Measurements from ENCODE around the gene UPK1B.

Gene UPK1B

DNA sequence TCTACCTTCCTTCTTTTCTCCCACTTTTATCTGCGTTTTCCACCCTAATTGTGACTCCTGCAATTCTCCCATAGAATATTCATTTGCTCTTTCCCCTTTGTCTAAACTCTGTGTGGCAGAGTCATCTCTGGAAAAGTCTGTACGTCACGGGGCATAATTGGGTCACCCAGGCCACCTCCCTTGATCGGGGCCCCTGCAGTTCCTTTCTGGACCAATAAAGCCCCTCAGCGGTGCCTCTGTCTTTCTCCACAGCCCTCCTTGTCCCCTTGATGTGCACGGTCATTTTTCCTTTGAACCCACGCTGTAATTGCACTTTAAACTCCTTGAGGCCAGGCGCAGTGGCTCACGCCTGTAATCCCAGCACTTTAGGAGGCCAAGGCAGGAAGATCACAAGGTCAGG lies 10.7 kb downstream of the UPK1B start:
- no peak overlapping the region for H3K27ac ChIP-seq

DNA sequence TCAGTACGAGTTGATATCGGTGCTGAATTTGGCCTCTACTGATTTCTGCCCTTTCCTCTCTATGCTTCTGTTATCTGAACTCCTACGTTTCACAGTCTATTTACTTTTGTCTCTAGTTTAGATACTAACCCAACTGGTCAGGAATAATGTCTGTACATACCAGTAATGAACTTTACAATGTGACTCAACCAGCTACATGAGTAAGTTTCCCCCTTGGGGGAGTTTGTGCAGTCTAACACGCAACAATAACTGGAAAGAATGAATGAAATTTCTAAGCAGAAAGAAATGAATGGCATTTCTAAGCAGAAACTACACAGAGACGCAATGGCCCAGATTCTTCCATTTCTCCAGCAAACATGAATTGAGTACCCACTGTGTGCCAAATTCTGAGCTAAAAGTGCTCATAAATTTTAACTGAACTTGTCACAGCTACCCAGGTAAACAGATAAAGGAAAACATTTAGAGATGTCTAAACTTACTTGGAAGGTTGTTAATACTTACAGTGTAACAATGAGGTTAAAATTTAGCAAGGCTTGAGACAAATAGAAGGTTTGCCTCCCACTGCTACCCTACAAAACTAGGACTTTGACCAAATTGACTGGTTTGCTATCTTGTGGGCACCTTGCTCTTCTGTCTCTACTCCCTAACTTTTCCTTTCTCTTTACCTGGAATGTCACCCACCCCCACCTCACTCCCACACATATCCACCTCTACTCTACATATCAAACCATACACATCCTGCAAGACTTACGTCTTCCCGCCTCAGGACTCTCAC lies 11.6 kb downstream of the UPK1B start:
- no peaks in the 10 kb centered on the region for H3K36me3 ChIP-seq
- no peak overlapping the region for H3K4me3 ChIP-seq (ENCODE audit: low read depth, low read length)
- no peak for DNase-seq
- TF ChIP-seq, protein P1, sequence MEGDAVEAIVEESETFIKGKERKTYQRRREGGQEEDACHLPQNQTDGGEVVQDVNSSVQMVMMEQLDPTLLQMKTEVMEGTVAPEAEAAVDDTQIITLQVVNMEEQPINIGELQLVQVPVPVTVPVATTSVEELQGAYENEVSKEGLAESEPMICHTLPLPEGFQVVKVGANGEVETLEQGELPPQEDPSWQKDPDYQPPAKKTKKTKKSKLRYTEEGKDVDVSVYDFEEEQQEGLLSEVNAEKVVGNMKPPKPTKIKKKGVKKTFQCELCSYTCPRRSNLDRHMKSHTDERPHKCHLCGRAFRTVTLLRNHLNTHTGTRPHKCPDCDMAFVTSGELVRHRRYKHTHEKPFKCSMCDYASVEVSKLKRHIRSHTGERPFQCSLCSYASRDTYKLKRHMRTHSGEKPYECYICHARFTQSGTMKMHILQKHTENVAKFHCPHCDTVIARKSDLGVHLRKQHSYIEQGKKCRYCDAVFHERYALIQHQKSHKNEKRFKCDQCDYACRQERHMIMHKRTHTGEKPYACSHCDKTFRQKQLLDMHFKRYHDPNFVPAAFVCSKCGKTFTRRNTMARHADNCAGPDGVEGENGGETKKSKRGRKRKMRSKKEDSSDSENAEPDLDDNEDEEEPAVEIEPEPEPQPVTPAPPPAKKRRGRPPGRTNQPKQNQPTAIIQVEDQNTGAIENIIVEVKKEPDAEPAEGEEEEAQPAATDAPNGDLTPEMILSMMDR (IDR thresholded peaks at IDR 0.05; ENCODE audit: low read depth, low read length) = no peak
- no peak overlapping the region for H3K27ac ChIP-seq
- H3K9me3 ChIP-seq (ENCODE audit: severe bottlenecking) = no peaks in the 10 kb centered on the region
- peaks cover 3% of the 10 kb centered on the region for H3K27me3 ChIP-seq (ENCODE audit: insufficient read depth, low read depth, severe bottlenecking)

More for the DNA sequence above, 10.7 kb downstream of the UPK1B start:
- TF ChIP-seq, protein P1 (IDR thresholded peaks at IDR 0.05; ENCODE audit: low read depth, low read length) = no peak
- Histone ChIP-seq H3K36me3 (no peaks in the 10 kb centered on the region), H3K4me3 (ENCODE audit: low read depth, low read length) (no peak overlapping the region), H3K27me3 (ENCODE audit: insufficient read depth, low read depth, severe bottlenecking) (peaks cover 3% of the 10 kb centered on the region), H3K9me3 (ENCODE audit: severe bottlenecking) (no peaks in the 10 kb centered on the region)
- DNase-seq = no peak

DNA sequence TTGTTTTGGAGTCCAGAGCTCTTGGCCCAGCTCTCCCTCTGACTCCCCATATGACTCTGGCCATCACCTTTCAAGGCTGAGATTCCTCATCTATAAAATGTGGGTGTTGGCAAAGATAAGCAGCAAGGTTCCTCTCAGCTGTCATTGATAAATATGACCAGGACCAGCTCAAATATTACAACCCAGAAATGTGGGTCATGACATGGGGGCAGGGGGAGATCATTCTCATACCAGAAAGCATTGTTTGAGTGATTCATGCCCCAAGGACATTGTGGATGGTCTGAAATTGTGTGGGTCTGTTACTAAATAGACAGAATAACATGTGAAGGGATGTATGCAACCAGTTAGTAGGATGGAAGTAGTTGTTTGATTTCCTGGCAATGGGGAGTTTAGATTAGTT lies 13.9 kb downstream of the UPK1B start:
- TF ChIP-seq, protein P1 (IDR thresholded peaks at IDR 0.05; ENCODE audit: low read depth, low read length) = no peak
- Histone ChIP-seq H3K27ac (no peak overlapping the region), H3K4me3 (ENCODE audit: low read depth, low read length) (no peak overlapping the region), H3K27me3 (ENCODE audit: insufficient read depth, low read depth, severe bottlenecking) (peaks cover 3% of the 10 kb centered on the region), H3K36me3 (no peaks in the 10 kb centered on the region), H3K9me3 (ENCODE audit: severe bottlenecking) (no peaks in the 10 kb centered on the region)
- DNase-seq = no peak

DNA sequence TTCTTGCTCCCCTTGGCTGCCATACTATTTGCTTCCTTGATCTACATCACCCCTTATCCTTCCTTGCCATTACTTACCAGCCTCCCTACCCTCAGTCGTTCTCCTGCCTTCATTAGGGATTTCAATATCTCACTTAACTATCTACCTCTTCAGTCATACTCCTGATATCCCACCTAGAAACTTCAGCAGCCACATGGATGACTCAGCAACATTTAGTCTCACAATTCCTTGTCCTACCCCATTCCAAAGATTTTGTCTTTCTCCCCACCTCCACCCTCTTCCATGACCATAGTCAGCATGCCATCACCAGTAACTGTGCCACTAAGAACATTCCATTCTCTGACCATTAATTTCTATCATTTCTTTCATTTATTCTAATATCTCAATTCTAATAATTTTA lies 18.4 kb downstream of the UPK1B start:
- Histone ChIP-seq H3K9me3 (ENCODE audit: severe bottlenecking) (no peaks in the 10 kb centered on the region), H3K27ac (no peak overlapping the region), H3K4me3 (ENCODE audit: low read depth, low read length) (no peak overlapping the region), H3K36me3 (no peaks in the 10 kb centered on the region), H3K27me3 (ENCODE audit: insufficient read depth, low read depth, severe bottlenecking) (peaks cover 3% of the 10 kb centered on the region)
- DNase-seq = no peak
- TF ChIP-seq, protein P1 (IDR thresholded peaks at IDR 0.05; ENCODE audit: low read depth, low read length) = no peak

DNA sequence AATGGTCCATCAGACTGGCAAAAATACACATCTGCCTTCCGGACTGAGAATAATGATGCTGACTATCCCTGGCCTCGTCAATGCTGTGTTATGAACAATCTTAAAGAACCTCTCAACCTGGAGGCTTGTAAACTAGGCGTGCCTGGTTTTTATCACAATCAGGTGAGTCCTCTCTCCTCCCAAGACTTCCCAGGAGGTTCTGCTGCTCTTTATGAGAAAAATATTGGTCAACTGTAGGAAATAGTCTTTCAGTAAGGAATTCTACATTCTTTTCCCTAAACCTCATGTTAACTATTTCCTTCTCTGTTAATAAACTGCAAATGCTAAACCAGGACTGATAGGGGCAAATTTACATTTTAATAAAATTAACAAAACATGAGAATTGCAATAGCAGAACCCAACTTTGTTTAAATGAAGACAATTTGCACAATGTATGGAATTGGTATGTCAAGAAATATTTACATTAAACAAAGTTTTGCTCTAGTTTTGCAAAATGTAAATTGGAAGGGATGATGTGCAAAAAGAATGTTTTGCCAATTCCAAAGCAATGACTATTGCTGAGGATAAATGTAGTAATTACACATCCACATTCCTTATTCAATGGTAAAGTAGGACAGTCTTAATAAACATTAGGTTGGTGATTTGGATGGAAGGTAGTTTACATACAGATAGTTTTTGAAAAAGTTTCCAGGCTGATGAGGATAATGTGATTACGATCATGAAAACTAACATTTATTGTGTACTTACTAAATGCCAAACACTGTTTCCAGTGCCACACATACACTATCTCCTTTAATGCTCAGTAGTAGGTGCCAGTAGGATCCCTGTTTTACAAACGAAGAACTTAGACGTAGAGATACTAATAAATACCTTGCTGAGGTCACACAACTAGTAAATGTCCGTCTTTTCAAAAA lies 21.1 kb downstream of the UPK1B start:
- Histone ChIP-seq H3K27me3 (ENCODE audit: insufficient read depth, low read depth, severe bottlenecking) (no peaks in the 10 kb centered on the region), H3K9me3 (ENCODE audit: severe bottlenecking) (no peaks in the 10 kb centered on the region), H3K4me3 (ENCODE audit: low read depth, low read length) (no peak overlapping the region), H3K27ac (no peak overlapping the region), H3K36me3 (no peaks in the 10 kb centered on the region)
- TF ChIP-seq, protein P1 (IDR thresholded peaks at IDR 0.05; ENCODE audit: low read depth, low read length) = no peak
- DNase-seq = no peak
